Activated naive CD4-positive, alpha-beta T cell treated with anti-CD3 and anti-CD28 coated beads, Interleukin-2, amount 50 U/mL, for 16 hours (primary cell): ENCODE measurements around the gene HSP90B1.

Source experiments
- DNase-seq: peaks from one replicate; pipeline ENCODE4 v3.0.0-alpha.2; 2020

The HSP90B1 gene

DNA sequence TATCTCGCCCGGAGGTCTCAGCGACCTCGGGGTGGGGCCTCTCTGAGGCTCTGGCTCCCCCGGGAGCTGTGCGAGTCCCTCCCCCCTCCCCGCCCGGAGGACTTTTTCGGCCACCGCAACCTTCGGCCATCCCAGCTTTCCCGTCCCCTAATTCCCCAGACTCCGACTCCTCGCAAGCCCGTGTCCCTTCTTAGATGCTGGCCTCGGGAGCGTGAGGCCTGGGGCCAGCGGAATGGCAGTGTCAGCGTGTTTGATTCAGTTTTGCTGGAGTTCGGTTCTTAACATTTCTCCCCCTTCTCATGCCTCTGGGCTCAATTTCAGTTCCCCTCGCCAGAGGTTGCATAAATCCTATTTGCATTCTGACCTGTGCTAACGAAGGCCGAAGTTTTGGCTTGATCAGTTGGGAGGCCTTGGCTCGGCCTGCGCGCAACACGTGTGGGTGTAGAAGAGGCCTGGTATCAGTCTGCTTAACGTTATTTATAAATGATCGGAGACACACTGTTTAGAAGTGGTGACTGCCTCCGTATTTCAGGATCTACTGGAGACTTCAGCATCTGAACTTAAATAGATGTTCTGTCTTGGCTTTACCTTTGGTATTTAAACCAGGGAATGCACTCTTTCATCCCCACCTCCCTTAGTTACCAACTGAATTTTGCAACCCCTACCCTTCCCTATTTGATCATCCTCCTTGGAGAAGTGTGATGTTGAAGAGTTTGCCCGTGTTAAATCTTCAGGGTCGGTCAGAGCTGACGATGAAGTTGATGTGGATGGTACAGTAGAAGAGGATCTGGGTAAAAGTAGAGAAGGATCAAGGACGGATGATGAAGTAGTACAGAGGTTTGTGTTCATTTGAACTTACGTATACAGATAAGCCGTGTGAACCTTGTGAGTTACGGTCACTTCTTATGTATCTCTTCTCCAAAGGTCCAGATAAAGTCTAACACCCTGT is 851 bp downstream of the HSP90B1 start:
- DNase-seq, result peak; percentile 47

- no peak for DNase-seq
These were observed 3.0 kb downstream of the HSP90B1 start for GRCh38 chr12:103933237-103933636.

DNA sequence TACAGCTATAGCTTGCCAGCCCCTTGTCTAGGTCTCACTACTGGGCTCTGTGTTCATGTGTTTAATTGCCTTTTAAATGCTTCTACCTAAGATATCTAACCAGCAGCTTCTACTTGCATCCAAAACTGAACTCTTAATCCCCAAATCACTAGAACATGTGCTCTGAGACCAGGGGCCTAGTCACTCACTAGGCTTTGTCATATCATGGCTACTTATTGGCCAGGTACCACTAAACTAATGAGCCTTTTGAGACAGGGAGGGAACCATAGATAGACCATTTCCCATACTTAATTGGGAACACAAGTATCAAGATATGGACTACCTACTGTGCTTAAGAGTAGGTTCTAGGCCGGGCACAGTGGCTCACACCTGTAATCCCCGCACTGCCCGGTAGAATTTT is 6.5 kb downstream of the HSP90B1 start:
- no peak for DNase-seq

GRCh38 chr12:103944964-103945363 is 14.8 kb downstream of the HSP90B1 start:
- DNase-seq, result no peak

- no peak for DNase-seq
These were observed 17.8 kb downstream of the HSP90B1 start for GRCh38 chr12:103947871-103948555.

DNA sequence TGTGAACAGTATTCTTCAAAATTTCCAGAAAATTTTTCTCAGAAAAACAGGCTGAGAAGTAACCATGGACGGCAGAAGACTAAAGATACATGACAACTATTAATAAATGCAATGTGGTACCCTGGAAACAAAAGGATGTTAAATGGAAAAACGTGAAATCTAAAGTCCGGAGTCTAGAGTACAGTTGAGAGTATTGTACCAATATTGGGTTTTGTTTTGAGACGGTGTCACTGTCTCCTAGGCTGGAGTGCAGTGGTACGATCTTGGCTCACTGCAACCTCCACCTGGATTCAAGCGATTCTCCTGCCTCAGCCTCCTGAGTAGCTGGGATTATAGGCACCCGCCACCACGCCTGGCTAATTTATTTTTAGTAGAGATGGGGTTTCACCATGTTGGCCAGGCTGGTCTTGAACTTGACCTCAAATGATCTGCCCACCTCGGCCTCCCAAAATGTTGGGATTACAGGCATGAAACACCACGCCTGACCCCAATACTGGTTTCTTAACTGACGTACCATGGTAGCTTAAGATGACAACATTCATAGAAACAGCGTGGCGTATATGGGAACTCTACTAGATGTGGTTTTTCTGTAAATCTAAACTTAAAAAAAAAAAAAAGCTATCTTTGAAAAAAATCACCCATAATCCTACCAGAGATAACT is 18.7 kb downstream of the HSP90B1 start:
- DNase-seq, result no peak

GRCh38 chr12:103952497-103952896 is 22.3 kb downstream of the HSP90B1 start:
- DNase-seq, result no peak

DNA sequence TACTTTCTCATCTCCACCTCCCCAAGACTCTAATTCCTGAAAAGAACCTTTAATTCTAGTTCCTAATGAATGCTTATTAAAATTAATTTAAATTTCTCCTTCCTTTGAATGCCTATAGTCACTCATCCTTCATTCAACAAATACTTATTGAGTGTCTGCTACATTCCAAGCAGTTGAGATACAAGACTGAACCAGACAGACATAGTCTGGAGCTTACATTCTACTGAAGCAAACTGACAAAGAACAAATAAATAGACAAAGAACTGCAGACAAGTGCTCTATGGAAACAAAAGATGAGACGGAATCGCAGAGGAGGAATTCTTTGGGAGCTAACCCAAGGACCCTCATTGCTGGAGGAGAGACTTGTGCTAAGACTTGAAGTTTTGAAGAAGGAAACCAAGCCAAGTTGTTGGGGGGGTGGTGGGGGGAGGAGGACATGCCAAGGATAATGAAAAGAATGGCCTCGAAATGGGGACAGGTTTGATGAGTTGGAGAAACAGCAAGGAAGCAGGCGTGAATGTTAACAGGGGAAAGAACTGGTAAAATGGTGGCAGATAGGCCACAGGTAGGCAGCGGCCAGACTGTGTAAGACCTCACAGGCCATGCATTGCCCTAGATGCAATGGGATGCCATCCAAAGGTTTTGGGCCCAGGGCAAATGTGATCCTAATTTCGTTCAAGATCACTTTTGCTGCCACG is 25.8 kb downstream of the HSP90B1 start:
- DNase-seq, result no peak

DNA sequence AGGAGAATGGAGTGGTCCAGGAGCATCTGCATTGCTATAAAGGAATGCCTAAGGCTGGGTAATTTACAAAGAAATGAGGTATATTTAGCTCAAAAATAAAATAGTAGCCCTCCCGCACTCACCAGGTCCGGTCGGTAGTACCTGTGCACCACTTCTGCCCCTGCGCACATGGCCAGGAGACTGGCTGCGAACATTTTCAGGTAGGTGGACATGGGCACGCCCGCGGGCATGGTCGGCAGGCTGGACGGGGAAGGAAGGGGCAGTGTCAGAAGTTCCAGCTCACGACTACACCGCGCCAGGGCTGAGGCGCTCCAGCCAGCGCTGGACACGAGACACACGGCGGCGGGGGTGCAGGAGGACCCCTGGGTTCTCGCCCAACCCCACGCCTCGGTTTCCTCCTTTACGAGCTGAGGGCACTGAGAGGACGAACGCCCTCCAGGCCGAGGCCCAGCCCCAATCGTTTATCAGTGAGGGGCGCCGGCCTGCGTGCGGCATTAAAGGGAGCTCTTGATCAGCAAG is 26.4 kb downstream of the HSP90B1 start:
- peak; percentile 22 for DNase-seq

DNA sequence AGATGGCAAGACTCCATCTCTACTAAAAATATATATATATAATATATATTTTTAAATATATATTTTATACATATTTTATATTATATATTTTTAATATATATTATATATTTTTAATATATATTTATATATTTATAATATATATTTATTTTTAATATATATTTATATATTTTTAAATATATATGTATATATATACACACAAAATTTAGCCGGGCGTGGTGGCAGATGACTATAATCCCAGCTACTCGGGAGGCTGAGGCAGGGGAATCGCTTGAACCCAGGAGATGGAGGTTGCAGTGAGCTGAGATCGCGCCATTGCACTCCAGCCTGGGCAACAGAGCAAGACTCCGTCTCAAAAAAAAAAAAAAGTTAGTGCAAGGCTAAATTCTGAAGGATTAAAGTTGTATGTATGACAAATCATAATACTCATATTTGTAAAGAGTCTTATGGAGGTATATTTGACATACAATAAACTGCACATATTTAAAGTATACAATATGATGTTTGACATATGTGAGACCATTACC is 27.7 kb downstream of the HSP90B1 start:
- DNase-seq, result no peak

- DNase-seq, result no peak
These were observed 28.4 kb downstream of the HSP90B1 start for GRCh38 chr12:103958621-103959020.

DNA sequence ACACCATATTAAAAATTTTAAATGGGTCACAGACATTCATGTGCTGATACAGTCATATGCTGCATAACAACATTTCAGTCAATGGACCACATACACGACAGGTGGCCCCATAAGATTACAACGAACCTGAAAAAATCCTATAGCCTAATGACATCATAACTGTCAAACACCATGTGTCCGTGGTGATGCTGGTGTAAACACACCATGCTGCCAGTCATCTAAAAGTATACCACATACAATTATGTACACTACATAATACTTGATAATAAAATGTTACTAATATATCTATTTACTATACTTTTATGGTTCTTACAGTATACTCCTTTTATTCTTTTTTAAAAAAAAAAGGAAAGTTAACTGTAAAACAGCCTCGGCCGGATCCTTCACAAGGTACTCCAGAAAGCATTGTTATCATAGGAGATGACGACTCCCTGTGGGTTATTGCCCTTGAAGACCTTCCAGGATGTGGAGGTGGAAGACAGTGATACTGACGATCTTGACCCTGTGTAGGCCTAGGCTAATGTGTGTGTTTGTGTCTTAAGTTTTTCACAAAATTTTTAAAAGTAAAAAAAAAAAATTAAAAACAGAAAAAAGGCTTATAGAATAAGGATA is 30.5 kb downstream of the HSP90B1 start:
- no peak for DNase-seq

- no peak for DNase-seq
These were observed 32.3 kb downstream of the HSP90B1 start for GRCh38 chr12:103962493-103962892.

DNA sequence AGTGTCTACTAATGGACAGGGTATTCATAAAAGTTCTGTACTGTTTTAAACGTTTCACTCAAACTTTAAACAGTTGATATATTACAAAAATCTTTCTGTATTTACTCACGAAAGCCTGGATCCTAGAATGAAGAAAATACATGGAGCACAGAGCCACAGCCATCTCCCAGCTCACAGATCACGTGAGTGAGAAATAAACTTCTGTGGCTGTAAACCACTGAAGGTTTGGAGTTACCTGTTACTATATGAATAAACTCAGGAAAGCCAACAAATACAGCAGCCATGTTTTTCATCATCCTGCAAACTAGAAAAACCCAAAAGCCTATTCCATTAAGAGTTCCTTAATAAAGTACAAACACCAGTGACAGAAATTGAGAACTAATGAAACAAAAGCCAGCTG is 34.6 kb downstream of the HSP90B1 start:
- no peak for DNase-seq

GRCh38 chr12:103965255-103965589 is 35.0 kb downstream of the HSP90B1 start:
- DNase-seq, result no peak

DNA sequence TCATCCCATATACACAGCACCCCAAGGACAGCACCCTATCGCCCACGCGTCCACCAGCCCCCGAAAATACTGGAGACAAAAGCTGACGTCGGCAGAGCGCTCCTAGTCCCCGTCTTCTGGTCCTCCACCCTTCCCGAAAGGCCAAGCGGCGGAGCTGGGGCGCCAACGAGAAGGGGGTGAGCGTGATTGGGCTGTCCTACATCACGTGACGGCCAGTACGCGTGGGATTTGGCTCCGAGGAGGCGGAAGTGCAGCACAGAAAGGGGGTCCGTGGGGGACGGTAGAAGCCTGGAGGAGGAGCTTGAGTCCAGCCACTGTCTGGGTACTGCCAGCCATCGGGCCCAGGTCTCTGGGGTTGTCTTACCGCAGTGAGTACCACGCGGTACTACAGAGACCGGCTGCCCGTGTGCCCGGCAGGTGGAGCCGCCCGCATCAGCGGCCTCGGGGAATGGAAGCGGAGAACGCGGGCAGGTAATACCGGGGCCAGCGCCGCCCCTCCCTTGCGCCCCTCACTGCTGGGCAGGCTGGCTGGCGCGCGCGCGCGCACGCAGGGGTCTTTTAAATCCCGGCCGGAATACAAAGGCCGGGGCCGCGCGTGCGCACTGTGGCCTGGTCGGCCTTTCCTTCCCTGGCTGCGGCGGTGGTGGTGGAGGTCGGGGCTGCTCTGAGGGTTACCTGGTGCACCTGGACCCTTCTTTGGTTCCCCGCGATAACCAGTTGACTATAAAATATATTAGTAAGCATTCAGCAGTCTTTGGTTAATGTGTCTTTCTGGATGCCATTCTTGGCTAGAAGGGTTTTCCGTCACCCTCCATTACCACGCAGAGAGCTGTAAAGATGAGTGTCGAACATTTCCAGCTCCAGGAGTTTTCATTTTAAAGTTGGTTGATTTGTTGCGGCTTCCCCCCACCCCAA is 35.6 kb downstream of the HSP90B1 start, which contains the start of gene TDG:
TDG (plus strand) TSS at position 283 of the 915 bp plus-strand sequence; CDS start at position 449, 166 bp downstream.
- peak; percentile 97 for DNase-seq

- DNase-seq, result no peak
These were observed 36.5 kb downstream of the HSP90B1 start for GRCh38 chr12:103966736-103967135.

GRCh38 chr12:103969391-103969790 is 39.2 kb downstream of the HSP90B1 start:
- DNase-seq, result no peak

DNA sequence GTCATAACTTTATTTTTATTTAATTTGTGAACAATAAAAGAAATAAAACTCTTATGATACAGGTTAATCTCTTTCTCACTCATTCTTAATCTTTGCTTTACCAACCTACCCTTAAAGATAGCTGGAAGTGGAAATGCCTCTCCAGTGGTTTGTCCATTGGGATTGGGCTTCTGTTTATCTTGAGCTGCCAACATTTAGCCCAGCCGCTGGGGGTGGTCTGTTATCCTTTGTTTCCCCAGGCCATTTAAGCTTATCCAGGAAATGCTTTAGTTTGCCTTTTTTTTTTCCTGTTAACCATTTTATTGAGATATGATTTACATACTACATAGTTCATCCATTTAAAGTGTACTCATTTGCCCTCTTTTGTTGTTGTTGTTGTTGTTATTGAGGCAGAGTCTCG is 43.7 kb downstream of the HSP90B1 start:
- DNase-seq, result no peak

DNA sequence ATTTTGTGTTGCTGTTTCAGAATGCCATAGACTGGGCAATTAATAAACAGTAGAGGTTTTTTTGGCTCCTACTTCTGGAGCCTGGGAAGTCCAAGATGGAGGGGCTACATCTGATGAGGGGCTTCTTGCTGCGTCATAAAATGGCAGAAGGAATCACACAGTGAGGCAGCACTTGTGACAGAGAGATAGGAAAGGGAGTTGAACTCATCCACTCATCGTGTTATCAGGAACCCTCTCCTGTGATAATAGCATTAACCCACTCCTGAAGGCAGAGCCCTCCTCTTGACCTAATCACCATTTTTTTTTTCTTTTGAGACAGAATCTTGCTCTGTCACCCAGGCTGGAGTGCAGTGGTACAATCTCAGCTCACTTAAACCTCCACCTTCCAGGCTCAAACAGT is 45.2 kb downstream of the HSP90B1 start:
- DNase-seq, result no peak
